Testis (tissue), 2 donors: ENCODE results near the gene LRRC32.

Experiments used
- POLR2A ChIP-seq: fragments of 450-650 bp; IDR thresholded peaks from one replicate; pipeline ENCODE4 v1.6.1; 2017; ENCODE audit warnings: antibody characterized with exemption, mild to moderate bottlenecking, moderate library complexity
- TF ChIP-seq, protein P1 (sequence below), 3 experiments: fragments of 450-650 bp in 2 of 3; fragments of 200-600 bp in 1 of 3; sonication (generic) in 1 of 3; IDR thresholded peaks; one replicate each; pipeline ENCODE4 v1.5.1; 2016 to 2019; ENCODE audit warnings: antibody characterized with exemption in 3 of 3, mild to moderate bottlenecking in 2 of 3, moderate library complexity in 1 of 3

GRCh38 chr11:76631566-76632308 is 38.8 kb downstream of the LRRC32 start:
- no peak for TF ChIP-seq POLR2A
- TF ChIP-seq, protein P1, sequence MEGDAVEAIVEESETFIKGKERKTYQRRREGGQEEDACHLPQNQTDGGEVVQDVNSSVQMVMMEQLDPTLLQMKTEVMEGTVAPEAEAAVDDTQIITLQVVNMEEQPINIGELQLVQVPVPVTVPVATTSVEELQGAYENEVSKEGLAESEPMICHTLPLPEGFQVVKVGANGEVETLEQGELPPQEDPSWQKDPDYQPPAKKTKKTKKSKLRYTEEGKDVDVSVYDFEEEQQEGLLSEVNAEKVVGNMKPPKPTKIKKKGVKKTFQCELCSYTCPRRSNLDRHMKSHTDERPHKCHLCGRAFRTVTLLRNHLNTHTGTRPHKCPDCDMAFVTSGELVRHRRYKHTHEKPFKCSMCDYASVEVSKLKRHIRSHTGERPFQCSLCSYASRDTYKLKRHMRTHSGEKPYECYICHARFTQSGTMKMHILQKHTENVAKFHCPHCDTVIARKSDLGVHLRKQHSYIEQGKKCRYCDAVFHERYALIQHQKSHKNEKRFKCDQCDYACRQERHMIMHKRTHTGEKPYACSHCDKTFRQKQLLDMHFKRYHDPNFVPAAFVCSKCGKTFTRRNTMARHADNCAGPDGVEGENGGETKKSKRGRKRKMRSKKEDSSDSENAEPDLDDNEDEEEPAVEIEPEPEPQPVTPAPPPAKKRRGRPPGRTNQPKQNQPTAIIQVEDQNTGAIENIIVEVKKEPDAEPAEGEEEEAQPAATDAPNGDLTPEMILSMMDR (IDR thresholded peaks at IDR 0.05), result no peak
